ENCODE measurements around the gene PIP4K2C.

DNA sequence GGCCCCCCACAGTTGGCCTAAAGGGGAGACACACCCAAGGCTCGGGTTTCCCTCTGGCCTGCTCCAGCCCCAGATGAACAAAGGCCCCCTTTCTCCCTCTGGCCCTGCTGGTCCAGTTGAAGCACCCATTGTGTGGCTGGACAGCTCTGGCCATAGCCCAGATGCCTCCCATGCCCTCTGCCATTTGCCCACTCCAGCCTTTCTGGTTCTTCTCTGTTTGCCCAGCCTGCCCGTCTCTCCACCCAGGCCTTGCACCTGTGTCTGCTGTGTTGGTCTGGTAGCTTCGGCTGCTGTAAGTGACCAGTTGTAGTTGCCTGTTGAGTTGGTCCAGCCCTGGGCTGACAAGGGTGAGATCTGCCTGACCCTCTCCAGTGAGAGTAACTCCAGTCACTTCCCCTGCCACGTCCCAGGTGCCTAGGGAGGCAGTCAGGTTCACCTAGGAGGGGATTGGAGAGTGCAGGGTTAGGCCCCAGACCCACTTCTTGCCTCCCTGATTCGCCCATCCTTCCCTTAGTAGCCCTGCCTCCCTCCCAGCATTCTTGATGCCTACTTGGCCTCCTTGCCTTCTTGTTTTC lies 39.0 kb downstream of the PIP4K2C start:
- TF ChIP-seq, protein P1, sequence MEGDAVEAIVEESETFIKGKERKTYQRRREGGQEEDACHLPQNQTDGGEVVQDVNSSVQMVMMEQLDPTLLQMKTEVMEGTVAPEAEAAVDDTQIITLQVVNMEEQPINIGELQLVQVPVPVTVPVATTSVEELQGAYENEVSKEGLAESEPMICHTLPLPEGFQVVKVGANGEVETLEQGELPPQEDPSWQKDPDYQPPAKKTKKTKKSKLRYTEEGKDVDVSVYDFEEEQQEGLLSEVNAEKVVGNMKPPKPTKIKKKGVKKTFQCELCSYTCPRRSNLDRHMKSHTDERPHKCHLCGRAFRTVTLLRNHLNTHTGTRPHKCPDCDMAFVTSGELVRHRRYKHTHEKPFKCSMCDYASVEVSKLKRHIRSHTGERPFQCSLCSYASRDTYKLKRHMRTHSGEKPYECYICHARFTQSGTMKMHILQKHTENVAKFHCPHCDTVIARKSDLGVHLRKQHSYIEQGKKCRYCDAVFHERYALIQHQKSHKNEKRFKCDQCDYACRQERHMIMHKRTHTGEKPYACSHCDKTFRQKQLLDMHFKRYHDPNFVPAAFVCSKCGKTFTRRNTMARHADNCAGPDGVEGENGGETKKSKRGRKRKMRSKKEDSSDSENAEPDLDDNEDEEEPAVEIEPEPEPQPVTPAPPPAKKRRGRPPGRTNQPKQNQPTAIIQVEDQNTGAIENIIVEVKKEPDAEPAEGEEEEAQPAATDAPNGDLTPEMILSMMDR (IDR thresholded peaks at IDR 0.05): no peak
- TF ChIP-seq POLR2AphosphoS5 (IDR thresholded peaks at IDR 0.05) (no peak), POLR2A (IDR thresholded peaks at IDR 0.05) (no peak)

Data from prostate gland (tissue), 2 donors.